ENCODE measurements around the gene SLC25A47. TPM values are rescaled to one million over a fixed set of nuclear protein-coding genes. Genes with fewer than 3 reads are reported as not detected.

Gene SLC25A47
- total RNA-seq, 1 experiment from 2014 or later = not detected

- Histone ChIP-seq H3K9ac (ENCODE audit: low read length) (no peak overlapping the region), H3K36me3 (ENCODE audit: insufficient read depth, low read length) (peaks cover 8% of the 10 kb centered on the region; the same call in 1 of the 2 replicates), H3K9me3 (ENCODE audit: low read length) (no peaks in the 10 kb centered on the region), H3K79me2 (ENCODE audit: low read length) (peaks cover 16% of the 10 kb centered on the region), H3K27me3 (ENCODE audit: low read length) (no peaks in the 10 kb centered on the region), H3K4me3 (ENCODE audit: low read length) (no peak overlapping the region), H3K4me2 (ENCODE audit: low read depth, low read length, poor library complexity, severe bottlenecking) (no peak overlapping the region), H3K27ac (ENCODE audit: low read length) (no peak overlapping the region), H3K9me2 (replicated peaks; ENCODE audit: insufficient read depth, low read length) (no peaks in the 10 kb centered on the region), H4K20me1 (ENCODE audit: insufficient read depth, low read depth, low read length) (no peaks in the 10 kb centered on the region), H3K4me1 (ENCODE audit: low read length) (peaks cover 18% of the 10 kb centered on the region), H2AFZ (ENCODE audit: low read length) (no peak overlapping the region)
- DNase-seq = no peak
Observed at GRCh38 chr14:100370003-100370402, 46.9 kb downstream of the SLC25A47 start.

- H3K4me3 ChIP-seq (ENCODE audit: low read length) = no peak overlapping the region
- H3K27me3 ChIP-seq (ENCODE audit: low read length) = no peaks in the 10 kb centered on the region
- no peak for DNase-seq
- H4K20me1 ChIP-seq (ENCODE audit: insufficient read depth, low read depth, low read length) = no peaks in the 10 kb centered on the region
- no peak overlapping the region for H3K9ac ChIP-seq (ENCODE audit: low read length)
- no peak overlapping the region for H2AFZ ChIP-seq (ENCODE audit: low read length)
- no peaks in the 10 kb centered on the region for H3K9me2 ChIP-seq (replicated peaks; ENCODE audit: insufficient read depth, low read length)
- H3K36me3 ChIP-seq (ENCODE audit: insufficient read depth, low read length) = no peaks in the 10 kb centered on the region
- H3K9me3 ChIP-seq (ENCODE audit: low read length) = no peaks in the 10 kb centered on the region
- H3K27ac ChIP-seq (ENCODE audit: low read length) = no peak overlapping the region
- H3K4me1 ChIP-seq (ENCODE audit: low read length) = peaks cover 24% of the 10 kb centered on the region
- no peak overlapping the region for H3K4me2 ChIP-seq (ENCODE audit: low read depth, low read length, poor library complexity, severe bottlenecking)
- H3K79me2 ChIP-seq (ENCODE audit: low read length) = peaks cover 27% of the 10 kb centered on the region
Observed at GRCh38 chr14:100371773-100372172, 48.6 kb downstream of the SLC25A47 start.

DNA sequence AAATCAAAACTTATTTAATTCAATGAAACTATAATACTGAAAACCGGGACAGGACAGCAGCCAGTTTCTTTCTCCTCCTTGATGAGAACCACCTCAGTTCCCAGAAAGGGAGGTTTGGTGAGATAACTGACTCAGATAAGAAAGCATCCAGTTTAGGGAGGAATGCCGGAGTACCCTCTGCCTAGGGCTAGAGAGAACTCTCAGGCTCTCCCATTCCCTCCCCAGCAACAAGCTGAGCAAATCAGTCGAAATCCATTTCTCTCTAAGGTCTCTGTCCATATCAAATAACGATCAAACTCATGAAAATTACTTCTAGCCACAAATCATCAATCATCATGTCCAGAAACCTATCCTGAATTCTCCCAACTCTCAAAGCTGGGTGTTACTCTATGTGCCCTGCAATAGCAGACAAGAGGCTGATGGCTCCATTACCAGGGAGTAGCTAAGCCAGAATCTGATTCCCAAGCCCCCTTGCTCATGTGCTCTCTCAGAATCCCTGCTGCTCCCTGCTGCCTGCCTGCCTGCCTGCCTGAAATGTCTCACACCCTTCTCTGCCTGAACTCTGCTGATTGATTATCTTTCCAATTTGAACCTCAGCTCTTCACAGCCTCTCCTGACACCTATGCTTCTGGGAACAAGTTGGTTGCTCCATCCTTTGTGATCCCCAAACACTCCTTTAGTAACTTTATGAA lies 49.4 kb downstream of the SLC25A47 start:
- peak overlapping the region; percentile 69; the same call in 1 of the 2 replicates for H3K27ac ChIP-seq (ENCODE audit: low read length)
- H3K4me2 ChIP-seq (ENCODE audit: low read depth, low read length, poor library complexity, severe bottlenecking) = no peak overlapping the region

GRCh38 chr14:100374270-100374669 lies 51.1 kb downstream of the SLC25A47 start:
- Histone ChIP-seq H3K4me2 (ENCODE audit: low read depth, low read length, poor library complexity, severe bottlenecking) (peak overlapping the region; percentile 90), H3K9me3 (ENCODE audit: low read length) (no peaks in the 10 kb centered on the region), H3K79me2 (ENCODE audit: low read length) (peaks cover 35% of the 10 kb centered on the region), H3K9ac (ENCODE audit: low read length) (peak overlapping the region; percentile 77), H2AFZ (ENCODE audit: low read length) (no peak overlapping the region), H3K36me3 (ENCODE audit: insufficient read depth, low read length) (no peaks in the 10 kb centered on the region), H3K4me3 (ENCODE audit: low read length) (peak overlapping the region; percentile 77), H3K27me3 (ENCODE audit: low read length) (no peaks in the 10 kb centered on the region), H4K20me1 (ENCODE audit: insufficient read depth, low read depth, low read length) (no peaks in the 10 kb centered on the region), H3K27ac (ENCODE audit: low read length) (peak overlapping the region; percentile 69), H3K4me1 (ENCODE audit: low read length) (peaks cover 34% of the 10 kb centered on the region), H3K9me2 (replicated peaks; ENCODE audit: insufficient read depth, low read length) (no peaks in the 10 kb centered on the region)
- no peak for DNase-seq

More for the DNA sequence above, 49.4 kb downstream of the SLC25A47 start:
- peaks cover 31% of the 10 kb centered on the region for H3K4me1 ChIP-seq (ENCODE audit: low read length)
- no peaks in the 10 kb centered on the region for H3K9me3 ChIP-seq (ENCODE audit: low read length)
- H4K20me1 ChIP-seq (ENCODE audit: insufficient read depth, low read depth, low read length) = no peaks in the 10 kb centered on the region
- H3K36me3 ChIP-seq (ENCODE audit: insufficient read depth, low read length) = no peaks in the 10 kb centered on the region
- no peak overlapping the region for H3K4me3 ChIP-seq (ENCODE audit: low read length)
- no peak overlapping the region for H2AFZ ChIP-seq (ENCODE audit: low read length)
- no peak overlapping the region for H3K9ac ChIP-seq (ENCODE audit: low read length)
- DNase-seq = no peak
- no peaks in the 10 kb centered on the region for H3K9me2 ChIP-seq (replicated peaks; ENCODE audit: insufficient read depth, low read length)
- peaks cover 33% of the 10 kb centered on the region for H3K79me2 ChIP-seq (ENCODE audit: low read length)
- no peaks in the 10 kb centered on the region for H3K27me3 ChIP-seq (ENCODE audit: low read length)

DNA sequence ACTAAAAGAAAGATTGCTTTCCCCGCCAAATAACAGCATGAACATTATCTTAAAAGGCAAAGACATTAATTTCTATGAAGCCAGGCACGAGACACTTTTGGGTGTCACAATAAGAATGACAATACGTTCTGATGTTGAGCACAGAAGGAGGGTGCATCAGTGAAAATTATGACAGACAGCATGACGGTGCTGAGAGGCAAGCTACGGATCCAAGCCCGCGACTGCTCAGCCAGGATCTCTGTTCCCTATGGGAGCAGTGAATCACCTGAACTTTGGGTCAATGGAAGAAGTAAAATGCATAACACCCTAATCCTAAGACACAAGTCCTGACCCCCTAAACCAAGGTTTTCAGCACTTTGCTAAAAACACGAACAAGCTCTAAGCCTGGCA lies 51.7 kb downstream of the SLC25A47 start:
- Histone ChIP-seq H3K27me3 (ENCODE audit: low read length) (no peaks in the 10 kb centered on the region), H4K20me1 (ENCODE audit: insufficient read depth, low read depth, low read length) (no peaks in the 10 kb centered on the region), H2AFZ (ENCODE audit: low read length) (no peak overlapping the region), H3K9ac (ENCODE audit: low read length) (peak overlapping the region; percentile 77), H3K36me3 (ENCODE audit: insufficient read depth, low read length) (no peaks in the 10 kb centered on the region), H3K9me2 (replicated peaks; ENCODE audit: insufficient read depth, low read length) (no peaks in the 10 kb centered on the region), H3K79me2 (ENCODE audit: low read length) (peaks cover 35% of the 10 kb centered on the region), H3K4me3 (ENCODE audit: low read length) (peak overlapping the region; percentile 77), H3K4me2 (ENCODE audit: low read depth, low read length, poor library complexity, severe bottlenecking) (peak overlapping the region; percentile 90), H3K4me1 (ENCODE audit: low read length) (peaks cover 34% of the 10 kb centered on the region), H3K9me3 (ENCODE audit: low read length) (no peaks in the 10 kb centered on the region), H3K27ac (ENCODE audit: low read length) (peak overlapping the region; percentile 69)
- no peak for DNase-seq

GRCh38 chr14:100375266-100375962 lies 52.3 kb downstream of the SLC25A47 start:
- peak overlapping the region; percentile 69 for H3K27ac ChIP-seq (ENCODE audit: low read length)
- peak overlapping the region; percentile 90 for H3K4me2 ChIP-seq (ENCODE audit: low read depth, low read length, poor library complexity, severe bottlenecking)
- peaks cover 30% of the 10 kb centered on the region for H3K79me2 ChIP-seq (ENCODE audit: low read length)
- peak overlapping the region; percentile 77 for H3K4me3 ChIP-seq (ENCODE audit: low read length)
- H3K9ac ChIP-seq (ENCODE audit: low read length) = peak overlapping the region; percentile 77
- H3K36me3 ChIP-seq (ENCODE audit: insufficient read depth, low read length) = no peaks in the 10 kb centered on the region
- peaks cover 34% of the 10 kb centered on the region for H3K4me1 ChIP-seq (ENCODE audit: low read length)
- no peak overlapping the region for H2AFZ ChIP-seq (ENCODE audit: low read length)
- no peaks in the 10 kb centered on the region for H3K27me3 ChIP-seq (ENCODE audit: low read length)
- H3K9me2 ChIP-seq (replicated peaks; ENCODE audit: insufficient read depth, low read length) = no peaks in the 10 kb centered on the region
- peak; percentile 70 for DNase-seq
- H3K9me3 ChIP-seq (ENCODE audit: low read length) = no peaks in the 10 kb centered on the region
- no peaks in the 10 kb centered on the region for H4K20me1 ChIP-seq (ENCODE audit: insufficient read depth, low read depth, low read length)

DNA sequence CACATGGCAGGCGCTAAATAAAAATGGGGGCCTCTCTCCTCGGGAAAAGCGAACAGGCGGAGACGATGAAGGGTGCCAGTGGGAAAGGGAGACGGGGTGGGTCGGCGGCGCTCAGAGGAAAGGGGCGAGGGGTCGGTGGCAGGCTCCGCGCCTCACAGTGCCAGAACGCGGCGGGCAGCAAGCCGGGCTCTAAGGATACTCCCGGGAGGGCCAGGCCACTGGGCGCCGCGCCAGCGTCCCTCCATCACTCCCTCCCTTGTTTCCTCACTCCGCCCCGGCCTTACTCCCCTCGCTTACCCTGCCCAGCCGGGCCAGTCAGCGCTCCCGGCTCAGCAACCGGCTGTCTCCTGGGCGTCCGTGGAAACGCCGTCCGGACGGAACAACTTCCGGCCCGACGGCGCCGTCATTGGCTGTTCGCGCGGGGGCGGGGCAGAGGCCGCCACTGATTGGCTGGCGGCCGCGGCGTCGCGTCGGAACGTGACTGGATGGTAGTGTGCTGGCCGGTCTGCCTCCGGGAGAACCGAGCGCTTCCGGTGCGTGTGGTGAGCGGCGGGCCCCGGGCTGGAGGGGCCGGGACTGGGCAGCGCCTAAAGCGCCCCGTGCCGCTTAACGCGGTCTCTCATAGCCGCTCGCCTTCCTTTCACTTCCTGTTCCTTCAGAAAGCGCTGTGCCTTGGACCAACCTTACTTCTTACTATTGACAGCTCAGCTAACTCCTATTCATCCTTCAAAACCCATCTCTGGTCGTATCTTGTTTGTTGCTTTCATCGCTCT lies 53.0 kb downstream of the SLC25A47 start, which contains the start of gene WDR25:
TSS of gene WDR25 (plus strand) at position 523 of the 773 bp plus-strand sequence.
- H3K36me3 ChIP-seq (ENCODE audit: insufficient read depth, low read length) = no peaks in the 10 kb centered on the region
- peaks cover 29% of the 10 kb centered on the region for H3K79me2 ChIP-seq (ENCODE audit: low read length)
- H3K27ac ChIP-seq (ENCODE audit: low read length) = peak within 1 kb of the TSS; percentile 74
- no peaks in the 10 kb centered on the region for H3K27me3 ChIP-seq (ENCODE audit: low read length)
- H3K9me3 ChIP-seq (ENCODE audit: low read length) = no peaks in the 10 kb centered on the region
- no peaks in the 10 kb centered on the region for H4K20me1 ChIP-seq (ENCODE audit: insufficient read depth, low read depth, low read length)
- peak within 1 kb of the TSS; percentile 77 for H3K4me3 ChIP-seq (ENCODE audit: low read length)
- peak within 1 kb of the TSS; percentile 90 for H3K4me2 ChIP-seq (ENCODE audit: low read depth, low read length, poor library complexity, severe bottlenecking)
- H3K9me2 ChIP-seq (replicated peaks; ENCODE audit: insufficient read depth, low read length) = no peaks in the 10 kb centered on the region
- peak within 1 kb of the TSS; percentile 86 for H2AFZ ChIP-seq (ENCODE audit: low read length)
- peak within 1 kb of the TSS; percentile 77 for H3K9ac ChIP-seq (ENCODE audit: low read length)
- peaks cover 34% of the 10 kb centered on the region for H3K4me1 ChIP-seq (ENCODE audit: low read length)
- DNase-seq = peak; percentile 99

DNA sequence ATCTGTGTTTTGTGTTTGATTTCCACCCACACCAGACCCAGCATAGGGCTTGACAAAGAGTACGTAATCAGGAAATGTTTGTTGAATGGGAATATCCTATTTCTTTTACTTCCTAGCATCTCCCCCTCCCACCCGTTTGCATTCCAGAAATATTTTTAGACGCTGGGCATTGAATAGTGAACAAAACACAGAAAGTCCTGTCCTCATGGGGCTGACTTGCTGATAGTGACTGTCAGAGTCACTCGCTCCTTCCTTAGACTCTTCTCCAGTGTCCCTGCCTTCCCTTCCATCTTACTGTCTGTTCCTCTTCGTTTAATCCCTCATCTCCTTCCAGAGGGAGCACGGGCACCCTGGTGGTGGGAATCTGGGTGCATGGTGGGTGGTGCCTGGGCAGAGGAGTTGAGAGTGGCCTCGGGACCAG lies 53.6 kb downstream of the SLC25A47 start:
- peak overlapping the region; percentile 86 for H2AFZ ChIP-seq (ENCODE audit: low read length)
- no peaks in the 10 kb centered on the region for H4K20me1 ChIP-seq (ENCODE audit: insufficient read depth, low read depth, low read length)
- H3K9me2 ChIP-seq (replicated peaks; ENCODE audit: insufficient read depth, low read length) = no peaks in the 10 kb centered on the region
- H3K4me1 ChIP-seq (ENCODE audit: low read length) = peaks cover 34% of the 10 kb centered on the region
- no peak for DNase-seq
- peak overlapping the region; percentile 90 for H3K4me2 ChIP-seq (ENCODE audit: low read depth, low read length, poor library complexity, severe bottlenecking)
- H3K27me3 ChIP-seq (ENCODE audit: low read length) = no peaks in the 10 kb centered on the region
- H3K9me3 ChIP-seq (ENCODE audit: low read length) = no peaks in the 10 kb centered on the region
- H3K36me3 ChIP-seq (ENCODE audit: insufficient read depth, low read length) = no peaks in the 10 kb centered on the region
- peak overlapping the region; percentile 76 for H3K9ac ChIP-seq (ENCODE audit: low read length)
- H3K27ac ChIP-seq (ENCODE audit: low read length) = peak overlapping the region; percentile 74
- H3K4me3 ChIP-seq (ENCODE audit: low read length) = peak overlapping the region; percentile 77
- peaks cover 29% of the 10 kb centered on the region for H3K79me2 ChIP-seq (ENCODE audit: low read length)
